Fibroblast of lung (primary cell): ENCODE data around the gene ING2. TPM values are rescaled to one million over a fixed set of nuclear protein-coding genes. Genes with fewer than 3 reads are reported as not detected.

Source experiments
- DNase-seq, 2 donors: peaks; one replicate each; pipeline versions ENCODE4 v3.0.0 to v3.0.0-alpha.2; 2010; ENCODE audit warnings: low read depth in 2 of 2
- H2AFZ ChIP-seq: 2 replicates; pipeline ENCODE4 v1.5.1; 2012; ENCODE audit warnings: low read length, control low read depth, inconsistent platforms
- H3K27ac ChIP-seq: 2 replicates; pipeline ENCODE4 v1.5.1; 2011; ENCODE audit warnings: low read length, control low read depth; ENCODE audit not compliant: insufficient read depth
- H3K27me3 ChIP-seq: 2 replicates; pipeline ENCODE4 v1.5.1; 2011; ENCODE audit warnings: mild to moderate bottlenecking, low read length; ENCODE audit not compliant: control insufficient read depth, insufficient read depth
- H3K36me3 ChIP-seq: 2 replicates; pipeline ENCODE4 v1.5.1; 2011; ENCODE audit warnings: low read length; ENCODE audit not compliant: control insufficient read depth, insufficient read depth
- H3K4me1 ChIP-seq: 2 replicates; pipeline ENCODE4 v1.5.1; 2011; ENCODE audit warnings: low read length; ENCODE audit not compliant: control insufficient read depth, insufficient read depth; ENCODE audit errors: extremely low read depth
- H3K4me2 ChIP-seq: 2 replicates; pipeline ENCODE4 v1.5.1; 2011; ENCODE audit warnings: low read length, control low read depth; ENCODE audit not compliant: insufficient read depth; ENCODE audit errors: extremely low read depth
- H3K4me3 ChIP-seq, 4 experiments: fragments of 200-600 bp in 1 of 4; sonication (generic) in 1 of 4; replicated peaks in 1 of 4; 2 replicates each; pipeline ENCODE4 v1.5.1; 2011 to 2016; ENCODE audit warnings: low read length in 4 of 4, low read depth in 3 of 4, mild to moderate bottlenecking in 3 of 4, control low read depth in 2 of 4, inconsistent platforms in 1 of 4, mixed read lengths in 1 of 4; ENCODE audit not compliant: insufficient read depth in 1 of 4; ENCODE audit errors: control extremely low read depth in 1 of 4
- H3K79me2 ChIP-seq: 2 replicates; pipeline ENCODE4 v1.5.1; 2012; ENCODE audit warnings: mild to moderate bottlenecking, low read length, inconsistent platforms; ENCODE audit not compliant: control insufficient read depth, insufficient read depth
- H3K9ac ChIP-seq: 2 replicates; pipeline ENCODE4 v1.5.1; 2011; ENCODE audit warnings: mild to moderate bottlenecking, low read length, control low read depth; ENCODE audit not compliant: insufficient read depth
- H3K9me3 ChIP-seq: 2 replicates; pipeline ENCODE4 v1.5.1; 2012; ENCODE audit warnings: low read depth, low read length; ENCODE audit not compliant: control insufficient read depth, insufficient read depth
- H4K20me1 ChIP-seq: 2 replicates; pipeline ENCODE4 v1.5.1; 2011; ENCODE audit warnings: low read length; ENCODE audit not compliant: control insufficient read depth, insufficient read depth; ENCODE audit errors: extremely low read depth
- CTCF ChIP-seq, 2 donors: IDR thresholded peaks in 1 of 2; conservative IDR thresholded peaks in 1 of 2; 1 replicate in 1 of 2; 2 replicates in 1 of 2; pipeline ENCODE4 v1.5.1; 2011 to 2012; ENCODE audit warnings: low read length in 2 of 2, control low read depth in 1 of 2, inconsistent platforms in 1 of 2, low read depth in 1 of 2, mild to moderate bottlenecking in 1 of 2
- EZH2 ChIP-seq: IDR thresholded peaks from 2 replicates; pipeline ENCODE4 v1.5.1; 2012; ENCODE audit warnings: low read length, control low read depth, mild to moderate bottlenecking; ENCODE audit errors: missing control alignments
- polyA plus RNA-seq, 2 donors: library from polyadenylated mRNA; depleted of rRNA in 1 of 2; stranded (reverse) in 1 of 2; unstranded in 1 of 2; fragments of >200 nt; gene quantifications; 2 replicates each; pipeline ENCODE4 v1.2.1, GENCODE V29; 2011 to 2012; ENCODE audit warnings: missing spikeins in 1 of 2
- total RNA-seq: library from RNA; depleted of rRNA; stranded (reverse); fragments of >200 nt; gene quantifications from 2 replicates; pipeline ENCODE4 v1.2.1, GENCODE V29; 2014

Gene ING2
- total and polyA plus RNA-seq, 2 donors (not counting 1 experiment from before 2014, with no cell fraction given), result 7.9 to 12.1 TPM

- H3K4me2 ChIP-seq, result no peak overlapping the region
- DNase-seq, result no peak
- no peaks in the 10 kb centered on the region for H3K79me2 ChIP-seq
- no peaks in the 10 kb centered on the region for H4K20me1 ChIP-seq
- H3K9ac ChIP-seq, result no peak overlapping the region
- H3K9me3 ChIP-seq, result no peaks in the 10 kb centered on the region
- H3K27me3 ChIP-seq, result no peaks in the 10 kb centered on the region
- TF ChIP-seq CTCF (conservative IDR thresholded peaks at IDR 0.05 in 1 of 2, IDR thresholded peaks at IDR 0.05 in 1 of 2; ENCODE audit: low read depth in 1 of 2, low read length in 2 of 2) (no peak), EZH2 (no peak)
- no peak overlapping the region for H3K27ac ChIP-seq
- H3K4me3 ChIP-seq, result no peak overlapping the region
- no peaks in the 10 kb centered on the region for H3K4me1 ChIP-seq
- no peaks in the 10 kb centered on the region for H3K36me3 ChIP-seq
- H2AFZ ChIP-seq, result no peak overlapping the region
Measured at GRCh38 chr4:183561905-183562304, 57.0 kb downstream of the ING2 start.

Other genes with a start within 250 kb of the ING2 start
- gene CLDN22, start 184.8 kb upstream of the ING2 start, total RNA-seq, result under 0.01 TPM in 1 of 2 replicates, not detected in the other
- gene CLDN22, start 184.8 kb upstream of the ING2 start, polyA plus RNA-seq, result not detected in 2 replicates
- not detected in 2 replicates for gene CLDN24, start 182.6 kb upstream of the ING2 start, total RNA-seq
- not detected in 2 replicates for gene CLDN24, start 182.6 kb upstream of the ING2 start, polyA plus RNA-seq
- 19.0 and 20.5 TPM in 2 replicates for gene CDKN2AIP, start 60.4 kb upstream of the ING2 start, total RNA-seq
- 15.4 and 15.6 TPM in 2 replicates for gene CDKN2AIP, start 60.4 kb upstream of the ING2 start, polyA plus RNA-seq
- 14.9 and 17.8 TPM in 2 replicates for gene RWDD4, start 154.1 kb downstream of the ING2 start, total RNA-seq
- gene RWDD4, start 154.1 kb downstream of the ING2 start, polyA plus RNA-seq, result 16.9 and 20.7 TPM in 2 replicates
- gene TRAPPC11, start 154.2 kb downstream of the ING2 start, total RNA-seq, result 46.2 and 46.6 TPM in 2 replicates
- 31.4 and 36.4 TPM in 2 replicates for gene TRAPPC11, start 154.2 kb downstream of the ING2 start, polyA plus RNA-seq